ENCODE measurements around the gene B3GALT5. TPM values are rescaled to one million over a fixed set of nuclear protein-coding genes. Genes with fewer than 3 reads are reported as not detected.

B3GALT5 gene
- polyA plus RNA-seq, 1 donor (not counting 4 experiments of a cell fraction or from before 2014, with no cell fraction given): not detected

DNA sequence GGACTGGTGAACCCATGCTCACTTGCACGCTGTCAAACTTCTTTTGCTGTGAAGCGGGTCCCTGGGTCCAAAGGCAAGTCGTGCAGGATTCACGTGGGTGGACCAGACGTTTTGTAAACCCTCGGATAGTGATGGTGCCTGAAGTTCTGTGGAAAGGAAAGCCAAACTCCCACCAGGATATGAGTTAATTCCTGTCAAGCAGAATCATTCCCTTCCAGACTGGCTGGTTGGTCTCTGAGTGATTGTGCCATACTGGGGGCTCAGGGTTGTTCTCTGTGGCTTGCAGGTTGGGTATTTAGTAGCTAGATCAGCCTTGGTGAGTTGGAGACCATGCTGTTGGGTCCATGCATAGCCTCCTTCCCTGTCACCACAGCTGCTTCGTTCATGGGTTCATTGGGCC lies 99.5 kb downstream of the B3GALT5 start:
- DNase-seq (ENCODE audit: low read depth, low spot score) (no peak), FAIRE-seq (no peak)
- TF ChIP-seq EZH2 (IDR thresholded peaks at IDR 0.05; ENCODE audit: low read length): no peak
- TF ChIP-seq CTCF (optimal IDR thresholded peaks at IDR 0.05 in 1 of 3, IDR thresholded peaks at IDR 0.05 in 1 of 3, conservative IDR thresholded peaks at IDR 0.05 in 1 of 3; ENCODE audit: extremely low read depth in 1 of 3, insufficient read depth in 2 of 3, low read length in 3 of 3): no peak
- no peaks in the 10 kb centered on the region for H3K36me3 ChIP-seq (ENCODE audit: control insufficient read depth in 2 of 2, extremely low read depth in 1 of 2, insufficient read depth in 2 of 2, low read length in 2 of 2)
- no peaks in the 10 kb centered on the region for H4K20me1 ChIP-seq (ENCODE audit: control insufficient read depth, extremely low read depth, insufficient read depth, low read length)
- H3K27ac ChIP-seq (ENCODE audit: control insufficient read depth, insufficient read depth, low read length): no peak overlapping the region
- H3K4me2 ChIP-seq (ENCODE audit: control insufficient read depth, extremely low read depth, insufficient read depth, low read depth, low read length): no peak overlapping the region
- no peak overlapping the region for H3K9ac ChIP-seq (ENCODE audit: control insufficient read depth, extremely low read depth, insufficient read depth, low read length)
- H3K79me2 ChIP-seq (ENCODE audit: control insufficient read depth, insufficient read depth, low read length): no peaks in the 10 kb centered on the region
- no peaks in the 10 kb centered on the region for H3K4me1 ChIP-seq (ENCODE audit: control insufficient read depth, extremely low read depth, insufficient read depth, low read length)
- no peaks in the 10 kb centered on the region for H3K9me1 ChIP-seq (ENCODE audit: control insufficient read depth, extremely low read depth, insufficient read depth, low read length)
- peaks cover 3% of the 10 kb centered on the region for H3K9me3 ChIP-seq (ENCODE audit: control insufficient read depth, low read depth, low read length)
- H3K4me3 ChIP-seq (ENCODE audit: control insufficient read depth in 2 of 3, extremely low read depth in 1 of 3, insufficient read depth in 2 of 3, low read depth in 1 of 3, low read length in 3 of 3): no peak overlapping the region
- dilution Hi-C loops (cut with MboI; ENCODE audit: extremely low pct_ligation_motif_present, low sequenced_read_pairs): loop anchor here (25.0 kb wide), 1 partner anchor 200 kb away; no protein-coding TSS in a partner anchor
- no peaks in the 10 kb centered on the region for H3K27me3 ChIP-seq (ENCODE audit: control insufficient read depth, extremely low read depth, insufficient read depth, low read length)
- no peak overlapping the region for H2AFZ ChIP-seq (ENCODE audit: control insufficient read depth, low read length)

GRCh38 chr21:39712976-39713375 lies 100.2 kb downstream of the B3GALT5 start:
- H3K27me3 ChIP-seq (ENCODE audit: control insufficient read depth, extremely low read depth, insufficient read depth, low read length): no peaks in the 10 kb centered on the region
- FAIRE-seq: no peak
- H3K4me3 ChIP-seq (ENCODE audit: control insufficient read depth in 2 of 3, extremely low read depth in 1 of 3, insufficient read depth in 2 of 3, low read depth in 1 of 3, low read length in 3 of 3): no peak overlapping the region
- H3K9me1 ChIP-seq (ENCODE audit: control insufficient read depth, extremely low read depth, insufficient read depth, low read length): no peaks in the 10 kb centered on the region
- H4K20me1 ChIP-seq (ENCODE audit: control insufficient read depth, extremely low read depth, insufficient read depth, low read length): no peaks in the 10 kb centered on the region
- no peak overlapping the region for H3K4me2 ChIP-seq (ENCODE audit: control insufficient read depth, extremely low read depth, insufficient read depth, low read depth, low read length)
- TF ChIP-seq CTCF (optimal IDR thresholded peaks at IDR 0.05 in 1 of 3, IDR thresholded peaks at IDR 0.05 in 1 of 3, conservative IDR thresholded peaks at IDR 0.05 in 1 of 3; ENCODE audit: extremely low read depth in 1 of 3, insufficient read depth in 2 of 3, low read length in 3 of 3) (no peak), EZH2 (IDR thresholded peaks at IDR 0.05; ENCODE audit: low read length) (no peak)
- no peaks in the 10 kb centered on the region for H3K36me3 ChIP-seq (ENCODE audit: control insufficient read depth in 2 of 2, extremely low read depth in 1 of 2, insufficient read depth in 2 of 2, low read length in 2 of 2)
- H3K9ac ChIP-seq (ENCODE audit: control insufficient read depth, extremely low read depth, insufficient read depth, low read length): no peak overlapping the region
- H3K27ac ChIP-seq (ENCODE audit: control insufficient read depth, insufficient read depth, low read length): no peak overlapping the region
- H3K4me1 ChIP-seq (ENCODE audit: control insufficient read depth, extremely low read depth, insufficient read depth, low read length): no peaks in the 10 kb centered on the region
- dilution Hi-C loops (cut with MboI; ENCODE audit: extremely low pct_ligation_motif_present, low sequenced_read_pairs): loop anchor here (25.0 kb wide), 1 partner anchor 201 kb away; no protein-coding TSS in a partner anchor
- peaks cover 3% of the 10 kb centered on the region for H3K9me3 ChIP-seq (ENCODE audit: control insufficient read depth, low read depth, low read length)
- no peak overlapping the region for H2AFZ ChIP-seq (ENCODE audit: control insufficient read depth, low read length)
- no peak for DNase-seq (ENCODE audit: low read depth, low spot score)
- no peaks in the 10 kb centered on the region for H3K79me2 ChIP-seq (ENCODE audit: control insufficient read depth, insufficient read depth, low read length)
